ENCODE data around the gene STK17B. TPM values are rescaled to one million over a fixed set of nuclear protein-coding genes. Genes with fewer than 3 reads are reported as not detected.

The STK17B gene
- total and polyA plus RNA-seq, 2 experiments from 2014 or later, result 5.7 to 13.7 TPM

GRCh38 chr2:196159221-196159892 is 12.0 kb downstream of the STK17B start:
- Mint-ChIP-seq H3K36me3 (ENCODE audit: low read depth) (peaks cover 10% of the 10 kb centered on the region; the same call in 2 of the 3 replicates), H3K27ac (no peak overlapping the region), H3K4me3 (no peak overlapping the region), H3K27me3 (ENCODE audit: insufficient read depth, low read depth, poor library complexity) (no peaks in the 10 kb centered on the region), H3K4me1 (peaks cover 6% of the 10 kb centered on the region; the same call in 2 of the 3 replicates), H3K9me3 (no peaks in the 10 kb centered on the region)
- H3K4me1 ChIP-seq (ENCODE audit: insufficient read depth), result peaks cover 21% of the 10 kb centered on the region
- H3K27me3 ChIP-seq (ENCODE audit: insufficient read depth), result no peaks in the 10 kb centered on the region
- no peak overlapping the region for H2AFZ ChIP-seq
- no peak overlapping the region for H3K4me3 ChIP-seq
- H3K27ac ChIP-seq (ENCODE audit: low read depth), result peak overlapping the region; percentile 36; the same call in 1 of the 2 replicates
- H3K4me2 ChIP-seq, result peak overlapping the region; percentile 21; the same call in 1 of the 2 replicates
- H3K9me2 ChIP-seq (ENCODE audit: insufficient read depth), result no peaks in the 10 kb centered on the region
- ATAC-seq, result no peak
- no peaks in the 10 kb centered on the region for H3K36me3 ChIP-seq (ENCODE audit: insufficient read depth)
- TF ChIP-seq EZH2 (IDR thresholded peaks at IDR 0.05; ENCODE audit: low read depth, unreplicated experiment), result no peak
- no peaks in the 10 kb centered on the region for H4K20me1 ChIP-seq (replicated peaks; ENCODE audit: insufficient read depth)
- H3K79me2 ChIP-seq (replicated peaks; ENCODE audit: insufficient read depth), result peaks cover 4% of the 10 kb centered on the region
- H3F3A ChIP-seq (replicated peaks; ENCODE audit: low read depth), result no peaks in the 10 kb centered on the region
- DNase-seq (ENCODE audit: low spot score), result no peak

GRCh38 chr2:196155575-196155974 is 15.8 kb downstream of the STK17B start:
- Mint-ChIP-seq H3K36me3 (ENCODE audit: low read depth) (peaks cover 22% of the 10 kb centered on the region; the same call in 2 of the 3 replicates), H3K27me3 (ENCODE audit: insufficient read depth, low read depth, poor library complexity) (no peaks in the 10 kb centered on the region), H3K4me1 (peaks cover 3% of the 10 kb centered on the region; the same call in 1 of the 3 replicates), H3K27ac (no peak overlapping the region), H3K9me3 (no peaks in the 10 kb centered on the region), H3K4me3 (no peak overlapping the region)
- Histone ChIP-seq H2AFZ (no peak overlapping the region), H4K20me1 (replicated peaks; ENCODE audit: insufficient read depth) (no peaks in the 10 kb centered on the region), H3K9me2 (ENCODE audit: insufficient read depth) (no peaks in the 10 kb centered on the region), H3K36me3 (ENCODE audit: insufficient read depth) (no peaks in the 10 kb centered on the region), H3F3A (replicated peaks; ENCODE audit: low read depth) (no peaks in the 10 kb centered on the region), H3K27ac (ENCODE audit: low read depth) (no peak overlapping the region), H3K27me3 (ENCODE audit: insufficient read depth) (no peaks in the 10 kb centered on the region), H3K4me3 (no peak overlapping the region), H3K79me2 (replicated peaks; ENCODE audit: insufficient read depth) (no peaks in the 10 kb centered on the region; the same call in 1 of the 2 replicates), H3K4me2 (no peak overlapping the region), H3K4me1 (ENCODE audit: insufficient read depth) (peaks cover 14% of the 10 kb centered on the region)
- no peak for TF ChIP-seq ZNF114 (CRISPR knock-in tag; IDR thresholded peaks at IDR 0.05)
- no peak for TF ChIP-seq NANOG (IDR thresholded peaks at IDR 0.05; ENCODE audit: borderline replicate concordance)
- TF ChIP-seq ETS1 (IDR thresholded peaks at IDR 0.05), result no peak
- TF ChIP-seq STAT1 (IDR thresholded peaks at IDR 0.05; ENCODE audit: unreplicated experiment), result no peak
- TF ChIP-seq CTCF (conservative IDR thresholded peaks at IDR 0.05; ENCODE audit: low read depth in 2 of 2), result no peak
- no peak for TF ChIP-seq ZNF331 (CRISPR knock-in tag; IDR thresholded peaks at IDR 0.05; ENCODE audit: low read depth)
- TF ChIP-seq POLR2AphosphoS5 (IDR thresholded peaks at IDR 0.05; ENCODE audit: low read depth), result no peak
- TF ChIP-seq EZH2phosphoT487 (IDR thresholded peaks at IDR 0.05; ENCODE audit: unreplicated experiment), result no peak
- no peak for TF ChIP-seq EZH2 (IDR thresholded peaks at IDR 0.05; ENCODE audit: low read depth, unreplicated experiment)
- no peak for TF ChIP-seq ZNF462 (CRISPR knock-in tag; IDR thresholded peaks at IDR 0.05)
- TF ChIP-seq CREB1 (CRISPR knock-in tag; IDR thresholded peaks at IDR 0.05; ENCODE audit: low read depth), result no peak
- no peak for ATAC-seq
- DNase-seq (ENCODE audit: low spot score), result no peak

Data from GM23338 (cell line).